ENCODE measurements around the gene NRXN3. TPM values are rescaled to one million over a fixed set of nuclear protein-coding genes. Genes with fewer than 3 reads are reported as not detected.

NRXN3 gene
- total and polyA plus RNA-seq, 4 donors, result 1.5 to 16.6 (median 7.7) TPM

- H3K4me3 ChIP-seq (ENCODE audit: low read length in 2 of 2), result no peak overlapping the region
These were observed 12.4 kb upstream of the NRXN3 start for GRCh38 chr14:78157494-78158437.

DNA sequence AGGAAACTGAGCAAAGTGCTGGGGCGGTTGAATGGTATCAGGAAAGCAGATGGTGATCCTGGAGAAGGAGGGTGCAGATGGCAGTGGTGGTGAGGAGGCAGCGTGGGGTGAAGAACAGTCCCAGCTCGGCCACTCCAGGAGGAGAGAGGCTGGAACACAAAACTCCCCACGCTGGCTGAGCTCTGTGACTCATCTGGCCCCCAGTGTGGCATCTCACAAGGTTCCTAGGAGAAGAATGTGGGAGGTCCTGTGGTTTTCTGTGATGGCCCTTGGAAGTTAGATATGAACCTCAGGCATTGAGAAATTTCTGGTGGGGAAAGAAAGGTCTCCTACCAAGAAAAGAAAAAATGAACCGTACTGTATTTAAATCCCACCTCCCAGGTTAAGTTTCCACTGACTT is 8.0 kb upstream of the NRXN3 start:
- 67 to 74% methylated on average over 5 of the region's 5 CpGs for WGBS, 2 donors
- ATAC-seq (ENCODE audit: low FRiP score) (no peak), DNase-seq (no peak)
- H3K9me3 ChIP-seq (ENCODE audit: control insufficient read depth, low read length), result peaks cover 1% of the 10 kb centered on the region
- no peaks in the 10 kb centered on the region for H3K4me1 ChIP-seq (ENCODE audit: control insufficient read depth in 1 of 2, insufficient read depth in 2 of 2, low read length in 2 of 2)
- H3K36me3 ChIP-seq (ENCODE audit: control insufficient read depth in 1 of 2, insufficient read depth in 2 of 2, low read length in 1 of 2), result no peaks in the 10 kb centered on the region
- intact Hi-C loops (cut with DNase I), result no loop called here
- H3K4me3 ChIP-seq (ENCODE audit: low read length in 2 of 2), result no peak overlapping the region
- H3K27ac ChIP-seq (ENCODE audit: low read depth in 1 of 2, low read length in 2 of 2), result no peak overlapping the region
- peaks cover 0 to 2% of the 10 kb centered on the region in 2 donors for H3K27me3 ChIP-seq (ENCODE audit: control insufficient read depth in 1 of 2, insufficient read depth in 2 of 2, low read length in 1 of 2)

More at GRCh38 chr14:78157494-78158437, 12.4 kb upstream of the NRXN3 start:
- Histone ChIP-seq H3K4me1 (ENCODE audit: control insufficient read depth in 1 of 2, insufficient read depth in 2 of 2, low read length in 2 of 2) (no peaks in the 10 kb centered on the region), H3K27me3 (ENCODE audit: control insufficient read depth in 1 of 2, insufficient read depth in 2 of 2, low read length in 1 of 2) (no peaks in the 10 kb centered on the region), H3K9me3 (ENCODE audit: control insufficient read depth, low read length) (no peaks in the 10 kb centered on the region), H3K27ac (ENCODE audit: low read depth in 1 of 2, low read length in 2 of 2) (no peak overlapping the region), H3K36me3 (ENCODE audit: control insufficient read depth in 1 of 2, insufficient read depth in 2 of 2, low read length in 1 of 2) (no peaks in the 10 kb centered on the region)
- intact Hi-C loops (cut with DNase I), result no loop called here
- WGBS, 2 donors, result 42% methylated on average over 15 of the region's 15 CpGs
- ATAC-seq (ENCODE audit: low FRiP score), result no peak
- no peak for DNase-seq

GRCh38 chr14:78164226-78164853 is 5.8 kb upstream of the NRXN3 start:
- no peak overlapping the region for H3K4me3 ChIP-seq (ENCODE audit: low read length in 2 of 2)
- no peak overlapping the region for H3K27ac ChIP-seq (ENCODE audit: low read depth in 1 of 2, low read length in 2 of 2)
- no peaks in the 10 kb centered on the region for H3K36me3 ChIP-seq (ENCODE audit: control insufficient read depth in 1 of 2, insufficient read depth in 2 of 2, low read length in 1 of 2)
- ATAC-seq (ENCODE audit: low FRiP score) (no peak), DNase-seq (no peak)
- 7 to 9% methylated on average over 8 of the region's 8 CpGs for WGBS, 2 donors
- peaks cover 0 to 2% of the 10 kb centered on the region in 2 donors for H3K27me3 ChIP-seq (ENCODE audit: control insufficient read depth in 1 of 2, insufficient read depth in 2 of 2, low read length in 1 of 2)
- H3K9me3 ChIP-seq (ENCODE audit: control insufficient read depth, low read length), result peaks cover 1% of the 10 kb centered on the region
- intact Hi-C loops (cut with DNase I), result no loop called here
- H3K4me1 ChIP-seq (ENCODE audit: control insufficient read depth in 1 of 2, insufficient read depth in 2 of 2, low read length in 2 of 2), result no peaks in the 10 kb centered on the region

DNA sequence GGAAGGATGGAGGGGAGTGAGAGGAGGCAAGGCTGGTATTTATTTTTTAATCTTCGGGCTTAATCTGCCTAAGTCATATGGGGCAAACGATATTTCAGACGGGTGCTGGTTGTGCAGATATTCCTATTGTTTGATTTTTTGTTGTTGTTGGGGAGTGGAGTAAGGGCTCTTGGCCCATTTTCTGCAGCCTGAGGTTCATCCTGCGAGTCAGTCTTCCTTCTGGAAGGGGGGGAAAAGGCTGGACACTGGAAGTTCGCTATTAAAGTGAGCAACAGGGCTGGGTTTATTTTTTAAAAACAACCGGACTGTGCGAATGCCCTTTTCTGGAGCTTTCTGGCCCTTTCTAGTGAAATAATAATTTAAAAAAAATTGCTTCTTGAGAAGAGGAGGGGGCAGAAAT is 2.3 kb downstream of the NRXN3 start:
- Histone ChIP-seq H3K27ac (ENCODE audit: low read depth in 1 of 2, low read length in 2 of 2) (no peak overlapping the region), H3K4me3 (ENCODE audit: low read length in 2 of 2) (no peak overlapping the region), H3K36me3 (ENCODE audit: control insufficient read depth in 1 of 2, insufficient read depth in 2 of 2, low read length in 1 of 2) (no peaks in the 10 kb centered on the region), H3K9me3 (ENCODE audit: control insufficient read depth, low read length) (no peaks in the 10 kb centered on the region), H3K27me3 (ENCODE audit: control insufficient read depth in 1 of 2, insufficient read depth in 2 of 2, low read length in 1 of 2) (no peaks in the 10 kb centered on the region), H3K4me1 (ENCODE audit: control insufficient read depth in 1 of 2, insufficient read depth in 2 of 2, low read length in 2 of 2) (no peaks in the 10 kb centered on the region)
- intact Hi-C loops (cut with DNase I), result no loop called here
- DNase-seq (no peak), ATAC-seq (ENCODE audit: low FRiP score) (no peak)
- WGBS, 2 donors, result 79 to 82% methylated on average over 7 of the region's 7 CpGs

GRCh38 chr14:78173346-78174035 is 3.3 kb downstream of the NRXN3 start:
- no peaks in the 10 kb centered on the region for H3K4me1 ChIP-seq (ENCODE audit: control insufficient read depth in 1 of 2, insufficient read depth in 2 of 2, low read length in 2 of 2)
- ATAC-seq (ENCODE audit: low FRiP score) (no peak), DNase-seq (no peak)
- H3K36me3 ChIP-seq (ENCODE audit: control insufficient read depth in 1 of 2, insufficient read depth in 2 of 2, low read length in 1 of 2), result no peaks in the 10 kb centered on the region
- intact Hi-C loops (cut with DNase I), result no loop called here
- H3K9me3 ChIP-seq (ENCODE audit: control insufficient read depth, low read length), result no peaks in the 10 kb centered on the region
- no peaks in the 10 kb centered on the region for H3K27me3 ChIP-seq (ENCODE audit: control insufficient read depth in 1 of 2, insufficient read depth in 2 of 2, low read length in 1 of 2)
- H3K4me3 ChIP-seq (ENCODE audit: low read length in 2 of 2), result no peak overlapping the region
- no peak overlapping the region for H3K27ac ChIP-seq (ENCODE audit: low read depth in 1 of 2, low read length in 2 of 2)
- 84 to 86% methylated on average over 21 of the region's 21 CpGs for WGBS, 2 donors

GRCh38 chr14:78175412-78175811 is 5.2 kb downstream of the NRXN3 start:
- Histone ChIP-seq H3K4me1 (ENCODE audit: control insufficient read depth in 1 of 2, insufficient read depth in 2 of 2, low read length in 2 of 2) (no peaks in the 10 kb centered on the region), H3K27ac (ENCODE audit: low read depth in 1 of 2, low read length in 2 of 2) (no peak overlapping the region), H3K27me3 (ENCODE audit: control insufficient read depth in 1 of 2, insufficient read depth in 2 of 2, low read length in 1 of 2) (no peaks in the 10 kb centered on the region), H3K36me3 (ENCODE audit: control insufficient read depth in 1 of 2, insufficient read depth in 2 of 2, low read length in 1 of 2) (no peaks in the 10 kb centered on the region), H3K9me3 (ENCODE audit: control insufficient read depth, low read length) (no peaks in the 10 kb centered on the region), H3K4me3 (ENCODE audit: low read length in 2 of 2) (no peak overlapping the region)
- ATAC-seq (ENCODE audit: low FRiP score) (no peak), DNase-seq (no peak)
- 90 to 95% methylated on average over 9 of the region's 9 CpGs for WGBS, 2 donors
- intact Hi-C loops (cut with DNase I), result no loop called here

DNA sequence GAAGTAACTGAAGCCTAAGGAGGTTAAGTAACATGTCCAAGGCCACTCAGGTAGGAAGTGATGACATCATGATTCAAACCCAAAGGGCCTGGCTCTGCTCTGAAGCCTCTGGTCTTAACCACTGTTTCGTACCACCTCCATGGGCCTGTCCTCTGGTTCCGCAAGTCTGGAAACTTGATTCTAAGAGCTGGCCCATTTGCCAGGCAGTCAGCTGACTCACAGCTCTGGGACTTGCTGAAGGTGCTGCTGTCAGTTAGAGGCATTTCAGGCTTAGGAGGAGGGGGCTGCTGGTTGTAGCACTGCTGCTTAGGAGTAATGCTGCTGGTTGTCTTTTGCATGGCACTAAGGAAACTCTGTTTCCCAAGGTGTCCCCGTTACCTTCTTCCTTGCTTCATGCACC is 7.9 kb downstream of the NRXN3 start:
- Histone ChIP-seq H3K27ac (ENCODE audit: low read depth in 1 of 2, low read length in 2 of 2) (no peak overlapping the region), H3K4me1 (ENCODE audit: control insufficient read depth in 1 of 2, insufficient read depth in 2 of 2, low read length in 2 of 2) (no peaks in the 10 kb centered on the region), H3K36me3 (ENCODE audit: control insufficient read depth in 1 of 2, insufficient read depth in 2 of 2, low read length in 1 of 2) (no peaks in the 10 kb centered on the region), H3K9me3 (ENCODE audit: control insufficient read depth, low read length) (no peaks in the 10 kb centered on the region), H3K27me3 (ENCODE audit: control insufficient read depth in 1 of 2, insufficient read depth in 2 of 2, low read length in 1 of 2) (no peaks in the 10 kb centered on the region), H3K4me3 (ENCODE audit: low read length in 2 of 2) (no peak overlapping the region)
- no peak for DNase-seq
- 85 to 91% methylated on average over 3 of the region's 3 CpGs for WGBS, 2 donors
- ATAC-seq (ENCODE audit: low FRiP score), result no peak
- intact Hi-C loops (cut with DNase I), result no loop called here

DNA sequence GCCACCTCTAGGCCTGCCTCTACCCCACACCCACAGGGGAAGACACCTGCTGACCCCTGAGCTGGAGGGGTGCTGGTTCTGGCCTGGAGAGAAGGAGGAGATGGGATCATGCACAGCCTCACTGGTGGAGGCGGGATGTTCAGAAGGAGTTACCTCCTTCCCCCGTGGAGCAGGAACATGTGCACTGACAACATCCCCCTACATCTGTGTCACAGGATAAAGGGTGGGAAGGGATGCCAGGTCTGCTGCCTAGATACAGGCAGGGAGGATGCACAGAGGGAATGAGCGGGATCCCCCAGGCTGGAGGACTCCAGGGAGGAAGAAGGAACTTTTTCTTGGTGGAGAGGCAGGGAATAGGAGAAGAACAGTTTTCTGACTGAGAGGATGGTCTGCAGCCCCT is 8.8 kb downstream of the NRXN3 start:
- intact Hi-C loops (cut with DNase I), result no loop called here
- no peaks in the 10 kb centered on the region for H3K36me3 ChIP-seq (ENCODE audit: control insufficient read depth in 1 of 2, insufficient read depth in 2 of 2, low read length in 1 of 2)
- H3K27ac ChIP-seq (ENCODE audit: low read depth in 1 of 2, low read length in 2 of 2), result no peak overlapping the region
- no peaks in the 10 kb centered on the region for H3K9me3 ChIP-seq (ENCODE audit: control insufficient read depth, low read length)
- no peaks in the 10 kb centered on the region for H3K4me1 ChIP-seq (ENCODE audit: control insufficient read depth in 1 of 2, insufficient read depth in 2 of 2, low read length in 2 of 2)
- no peak overlapping the region for H3K4me3 ChIP-seq (ENCODE audit: low read length in 2 of 2)
- no peak for ATAC-seq (ENCODE audit: low FRiP score)
- DNase-seq, result no peak
- H3K27me3 ChIP-seq (ENCODE audit: control insufficient read depth in 1 of 2, insufficient read depth in 2 of 2, low read length in 1 of 2), result no peaks in the 10 kb centered on the region
- 75 to 77% methylated on average over 3 of the region's 3 CpGs for WGBS, 2 donors
